K562 (cell line): ENCODE measurements around the gene SAMD10. TPM values are rescaled to one million over a fixed set of nuclear protein-coding genes. Genes with fewer than 3 reads are reported as not detected.

ENCODE experiments used
- ARID4B ChIP-seq: sonication (generic); formaldehyde crosslinking; IDR thresholded peaks from 2 replicates; pipeline ENCODE4 v1.8.0; 2022; ENCODE audit warnings: mild to moderate bottlenecking, missing genetic modification reagents
- ATF2 ChIP-seq: sonication (generic); formaldehyde crosslinking; IDR thresholded peaks from 2 replicates; pipeline ENCODE4 v1.8.1; 2022; ENCODE audit warnings: missing genetic modification reagents
- JUND ChIP-seq, 2 experiments: IDR thresholded peaks; 2 replicates in 1 of 2; 3 replicates in 1 of 2; pipeline ENCODE4 v1.6.1; 2011; ENCODE audit warnings: borderline replicate concordance in 2 of 2, low read depth in 2 of 2, low read length in 2 of 2, improper control_type of control experiment in 1 of 2, missing biosample characterization in 1 of 2, missing genetic modification characterization in 1 of 2, missing genetic modification reagents in 1 of 2
- KDM4B ChIP-seq, 2 experiments: fragments of 450-650 bp in 1 of 2; sonication (generic) in 1 of 2; IDR thresholded peaks; 2 replicates each; pipeline ENCODE4 v1.6.1; 2016 to 2017; ENCODE audit warnings: borderline replicate concordance in 2 of 2, antibody characterized with exemption in 1 of 2, low read depth in 1 of 2, mild to moderate bottlenecking in 1 of 2
- MGA ChIP-seq: fragments of 450-650 bp; IDR thresholded peaks from 2 replicates; pipeline ENCODE4 v1.6.1; 2016; ENCODE audit warnings: mild to moderate bottlenecking, moderate library complexity
- RUNX1 ChIP-seq: sonication (generic); IDR thresholded peaks from 2 replicates; pipeline ENCODE4 v1.6.1; 2016; ENCODE audit warnings: antibody characterized with exemption, low read depth
- ZNF75A ChIP-seq: fragments of 450-650 bp; formaldehyde crosslinking; IDR thresholded peaks from 2 replicates; pipeline ENCODE4 v1.4.0; 2020; ENCODE audit warnings: mild to moderate bottlenecking
- polyA plus RNA-seq, 8 experiments: library from polyadenylated mRNA; depleted of rRNA in 4 of 8; stranded (reverse) in 5 of 8; unstranded in 3 of 8; fragments of >200 nt; fragmentation: Nextera tagmentation in 2 of 8; fragmentation: Illumina TruSeq in 1 of 8; extraction: Ambion mirVana in 2 of 8; extraction: Trizol in 1 of 8; gene quantifications; 2 replicates each; pipeline versions ENCODE4 v1.2.1 to v1.2.3, GENCODE V29; 2011 to 2014; ENCODE audit warnings: inconsistent platforms in 1 of 8, missing spikeins in 1 of 8
- total RNA-seq, 7 experiments: library from RNA; depleted of rRNA in 6 of 7; stranded (reverse); fragments of >200 nt in 6 of 7; fragmentation: Illumina TruSeq in 2 of 7; extraction: Trizol in 2 of 7; gene quantifications; 2 replicates each; pipeline versions ENCODE4 v1.2.1 to v1.2.3, GENCODE V29; 2011 to 2021; ENCODE audit warnings: low replicate concordance in 1 of 7

The SAMD10 gene
- total and polyA plus RNA-seq, 9 of the 15 experiments (the other 6 are each of a cell fraction or from before 2014, with no cell fraction given) = 0.37 to 15.2 (median 4.8) TPM

GRCh38 chr20:63980806-63981728, 1.6 kb upstream of the SAMD10 start, which contains the start of gene PRPF6 (continued):
- TF ChIP-seq MGA (peak; percentile 84; the same call in 1 of the 2 replicates), KDM4B (IDR thresholded peaks at IDR 0.05; ENCODE audit: borderline replicate concordance in 2 of 2, low read depth in 1 of 2) (peak in 1 of 2 experiments; percentile 90; a peak in 2 of 4 replicates), ARID4B (CRISPR knock-in tag) (peak; percentile 85), JUND (IDR thresholded peaks at IDR 0.05; ENCODE audit: borderline replicate concordance, low read depth, low read length) (peak; percentile 80), JUND (tag; IDR thresholded peaks at IDR 0.05; ENCODE audit: borderline replicate concordance, low read depth, low read length) (no peak; the same call in 2 of the 3 replicates), RUNX1 (peak; percentile 60; the same call in 1 of the 2 replicates), ZNF75A (no peak), ATF2 (CRISPR knock-in tag) (no peak)
